ENCODE measurements around the gene DIS3L. TPM values are rescaled to one million over a fixed set of nuclear protein-coding genes. Genes with fewer than 3 reads are reported as not detected.
A peak's percentile ranks its signal among the peaks of the same experiment; 100 is the strongest.

DIS3L gene
- total RNA-seq, 6 experiments from 2014 or later, result 16.1 to 32.3 (median 19.6) TPM

- Histone ChIP-seq H3K27ac (no peak overlapping the region), H3K36me3 (no peaks in the 10 kb centered on the region), H3K27me3 (no peaks in the 10 kb centered on the region), H3K4me1 (peaks cover 0 to 8% (median 0%) of the 10 kb centered on the region in 4 donors), H3K9me3 (no peaks in the 10 kb centered on the region), H3K4me3 (no peak overlapping the region)
- WGBS (ENCODE audit: insufficient coverage, low coverage, low lambda C conversion rate, missing lambda C conversion rate), result 82% methylated on average over 5 of the region's 6 CpGs
- TF ChIP-seq POLR2A (IDR thresholded peaks at IDR 0.05) (no peak), CTCF (IDR thresholded peaks at IDR 0.05) (no peak)
- DNase-seq (no peak), ATAC-seq (no peak)
- intact Hi-C loops (cut with DNase I), result loop anchor here in 1 of 2 donors (10.0 kb wide), 1 partner anchor 301 kb away; no protein-coding TSS in a partner anchor
Measured at GRCh38 chr15:66285533-66286280, 7.7 kb upstream of the DIS3L start.

- peak in 2 of 4 donors; percentile 41 to 53 for ATAC-seq
- intact Hi-C loops (cut with DNase I), result loop anchor here in 1 of 2 donors (10.0 kb wide), 1 partner anchor 303 kb away; no protein-coding TSS in a partner anchor
- Histone ChIP-seq H3K4me1 (peaks cover 0 to 8% (median 0%) of the 10 kb centered on the region in 4 donors), H3K4me3 (no peak overlapping the region), H3K27ac (no peak overlapping the region), H3K9me3 (no peaks in the 10 kb centered on the region), H3K36me3 (no peaks in the 10 kb centered on the region), H3K27me3 (no peaks in the 10 kb centered on the region)
- TF ChIP-seq CTCF (IDR thresholded peaks at IDR 0.05) (peak; percentile 26 to 66 (median 62)), POLR2A (IDR thresholded peaks at IDR 0.05) (no peak)
- WGBS (ENCODE audit: insufficient coverage, low coverage, low lambda C conversion rate, missing lambda C conversion rate), result 11% methylated on average over 6 of the region's 6 CpGs
- no peak for DNase-seq
Measured at GRCh38 chr15:66287461-66288057, 5.8 kb upstream of the DIS3L start.

- intact Hi-C loops (cut with DNase I), result loop anchor here in 1 of 2 donors (10.0 kb wide), 1 partner anchor 303 kb away; no protein-coding TSS in a partner anchor
- TF ChIP-seq CTCF (IDR thresholded peaks at IDR 0.05) (no peak), POLR2A (IDR thresholded peaks at IDR 0.05) (no peak)
Measured at GRCh38 chr15:66288093-66288492, 5.3 kb upstream of the DIS3L start.

GRCh38 chr15:66288551-66289185, 4.7 kb upstream of the DIS3L start:
- 68% methylated on average over 6 of the region's 6 CpGs for WGBS (ENCODE audit: insufficient coverage, low coverage, low lambda C conversion rate, missing lambda C conversion rate)
- DNase-seq, result no peak
- Histone ChIP-seq H3K4me1 (peaks cover 0 to 8% (median 0%) of the 10 kb centered on the region in 4 donors), H3K4me3 (no peak overlapping the region), H3K9me3 (no peaks in the 10 kb centered on the region), H3K27me3 (no peaks in the 10 kb centered on the region), H3K27ac (no peak overlapping the region), H3K36me3 (no peaks in the 10 kb centered on the region)
- no peak for TF ChIP-seq CTCF (IDR thresholded peaks at IDR 0.05)
- no peak for TF ChIP-seq POLR2A (IDR thresholded peaks at IDR 0.05)
- intact Hi-C loops (cut with DNase I), result loop anchor here in 1 of 2 donors (10.0 kb wide), 1 partner anchor 304 kb away; no protein-coding TSS in a partner anchor
- ATAC-seq, result no peak

More at GRCh38 chr15:66288093-66288492, 5.3 kb upstream of the DIS3L start:
- Histone ChIP-seq H3K9me3 (no peaks in the 10 kb centered on the region), H3K4me1 (peaks cover 0 to 8% (median 0%) of the 10 kb centered on the region in 4 donors), H3K27me3 (no peaks in the 10 kb centered on the region), H3K36me3 (no peaks in the 10 kb centered on the region), H3K27ac (no peak overlapping the region), H3K4me3 (no peak overlapping the region)
- peak in 3 of 4 donors; percentile 44 to 76 (median 63) for ATAC-seq
- no peak for DNase-seq

All from right lobe of liver (tissue), 6 donors.